Lung (tissue), 12 donors: Measurements from ENCODE around the gene INPP4B. TPM values are rescaled to one million over a fixed set of nuclear protein-coding genes. Genes with fewer than 3 reads are reported as not detected.

Source experiments
- ATAC-seq: fragments of 200-7000 bp; cut with Tn5 transposase; one replicate; pipeline ENCODE4 v1.9.1; 2020; ENCODE audit warnings: moderate number of reproducible peaks; ENCODE audit not compliant: insufficient read depth, low FRiP score
- DNase-seq, 3 donors: peaks; one replicate each; pipeline ENCODE4 v3.0.0-alpha.2; 2013 to 2017
- H3K27ac ChIP-seq, 2 donors: one replicate each; pipeline ENCODE4 v1.5.1; 2013; ENCODE audit warnings: mild to moderate bottlenecking in 2 of 2, moderate library complexity in 2 of 2, control low read depth in 1 of 2, inconsistent platforms in 1 of 2, low read depth in 1 of 2, low read length in 1 of 2
- H3K27me3 ChIP-seq, 3 donors: one replicate each; pipeline ENCODE4 v1.5.1; 2013; ENCODE audit warnings: low read length in 2 of 3; ENCODE audit not compliant: control insufficient read depth in 3 of 3, insufficient read depth in 3 of 3
- H3K36me3 ChIP-seq, 4 donors: one replicate each; pipeline ENCODE4 v1.5.1; 2013; ENCODE audit warnings: low read length in 4 of 4, mild to moderate bottlenecking in 1 of 4, moderate library complexity in 1 of 4; ENCODE audit not compliant: control insufficient read depth in 4 of 4, insufficient read depth in 4 of 4
- H3K4me1 ChIP-seq, 5 donors: one replicate each; pipeline ENCODE4 v1.5.1; 2013; ENCODE audit warnings: low read length in 5 of 5, mild to moderate bottlenecking in 2 of 5, moderate library complexity in 1 of 5; ENCODE audit not compliant: control insufficient read depth in 5 of 5, insufficient read depth in 5 of 5
- H3K4me3 ChIP-seq: one replicate; pipeline ENCODE4 v1.5.1; 2013; ENCODE audit warnings: mild to moderate bottlenecking, control low read depth, moderate library complexity
- H3K9ac ChIP-seq, 2 donors: one replicate each; pipeline ENCODE4 v1.5.1; 2013; ENCODE audit warnings: low read length in 2 of 2, control low read depth in 1 of 2; ENCODE audit not compliant: insufficient read depth in 1 of 2
- H3K9me3 ChIP-seq, 4 donors: one replicate each; pipeline ENCODE4 v1.5.1; 2013; ENCODE audit warnings: low read length in 3 of 4, mild to moderate bottlenecking in 1 of 4, moderate library complexity in 1 of 4; ENCODE audit not compliant: control insufficient read depth in 4 of 4, insufficient read depth in 3 of 4
- CTCF ChIP-seq: IDR thresholded peaks from 2 replicates; pipeline ENCODE4 v1.5.1; 2012; ENCODE audit warnings: mild to moderate bottlenecking; ENCODE audit errors: control extremely low read depth, extremely low read depth
- WGBS, 2 donors: extraction: QIAGEN DNeasy Blood & Tissue Kit; methylation state at CpG; one replicate each; pipeline ENCODE4 v1.1.7; 2013; 5-methylcytosine and 5-hydroxymethylcytosine counted together
- polyA plus RNA-seq, 2 donors: library from polyadenylated mRNA; stranded (reverse); fragments of 200-250 nt; gene quantifications; one replicate each; pipeline ENCODE4 v1.2.1, GENCODE V29; 2013
- total RNA-seq, 2 donors: library from RNA; depleted of rRNA in 1 of 2; stranded (reverse); fragments of >200 nt in 1 of 2; gene quantifications; one replicate each; pipeline ENCODE4 v1.2.1, GENCODE V29; 2014 to 2021
- donor health status: control.
- donor health status: control.
- donor health status: Bipolar disorder and iron deficiency.
- donor health status: healthy.
- donor health status: DM: yes; HTN: yes; CAD: no.

Gene INPP4B
- total and polyA plus RNA-seq, 4 donors = 2.4 to 32.6 (median 5.6) TPM

GRCh38 chr4:142701017-142701416 is 145.1 kb downstream of the INPP4B start:
- ATAC-seq = no peak
- Histone ChIP-seq H3K9me3 (no peaks in the 10 kb centered on the region), H3K4me1 (peaks cover 0 to 13% (median 0%) of the 10 kb centered on the region in 5 donors), H3K36me3 (no peaks in the 10 kb centered on the region), H3K4me3 (no peak overlapping the region), H3K9ac (no peak overlapping the region), H3K27me3 (no peaks in the 10 kb centered on the region), H3K27ac (no peak overlapping the region)
- TF ChIP-seq CTCF = no peak
- no peak for DNase-seq

- Histone ChIP-seq H3K36me3 (no peaks in the 10 kb centered on the region), H3K4me3 (no peak overlapping the region), H3K27ac (no peak overlapping the region), H3K27me3 (no peaks in the 10 kb centered on the region), H3K4me1 (peaks cover 0 to 17% (median 0%) of the 10 kb centered on the region in 5 donors), H3K9me3 (no peaks in the 10 kb centered on the region), H3K9ac (no peak overlapping the region)
- TF ChIP-seq CTCF = no peak
- ATAC-seq (no peak), DNase-seq (no peak)
These were observed 145.6 kb downstream of the INPP4B start for GRCh38 chr4:142700531-142700930.

- Histone ChIP-seq H3K4me3 (no peak overlapping the region), H3K27ac (no peak overlapping the region), H3K36me3 (no peaks in the 10 kb centered on the region), H3K4me1 (peaks cover 0 to 17% (median 0%) of the 10 kb centered on the region in 5 donors), H3K27me3 (no peaks in the 10 kb centered on the region), H3K9me3 (no peaks in the 10 kb centered on the region), H3K9ac (no peak overlapping the region)
- no peak for TF ChIP-seq CTCF
- DNase-seq (no peak), ATAC-seq (no peak)
- whole genome bisulfite sequencing, 2 donors = 70 to 83% methylated on average over 1 of the region's 1 CpG
These were observed 147.5 kb downstream of the INPP4B start for GRCh38 chr4:142698552-142698951.

GRCh38 chr4:142697928-142698327 is 148.2 kb downstream of the INPP4B start:
- Histone ChIP-seq H3K27ac (no peak overlapping the region), H3K4me1 (peaks cover 0 to 17% (median 0%) of the 10 kb centered on the region in 5 donors), H3K27me3 (no peaks in the 10 kb centered on the region), H3K4me3 (no peak overlapping the region), H3K9ac (no peak overlapping the region), H3K36me3 (no peaks in the 10 kb centered on the region), H3K9me3 (no peaks in the 10 kb centered on the region)
- ATAC-seq (no peak), DNase-seq (no peak)
- TF ChIP-seq CTCF = no peak
- WGBS, 2 donors = 94 to 98% methylated on average over 1 of the region's 1 CpG
